K562 (cell line): ENCODE measurements around the gene SPATS2L. TPM values are rescaled to one million over a fixed set of nuclear protein-coding genes. Genes with fewer than 3 reads are reported as not detected.

ENCODE experiments used
- ATAC-seq: fragments of 200-7000 bp; cut with Tn5 transposase; 3 replicates; pipeline ENCODE4 v1.9.1; 2020; ENCODE audit warnings: moderate library complexity
- BruUV-seq: library from RNA; stranded (reverse); fragments of 400-500 nt; replicated peaks from 2 replicates; lab custom pipeline; 2021; lab: Mats Ljungman, UMichigan
- CTCF ChIA-PET: fragments of 300-600 bp; formaldehyde crosslinking; extraction: SDS; loops from one replicate; lab custom pipeline; 2021; ENCODE audit warnings: low intra/inter-chr PET ratio; lab: Yijun Ruan, JAX
- POLR2A ChIA-PET: fragments of 300-600, 350-650 bp; sonication (Branson Sonifier 250); formaldehyde crosslinking; extraction: SDS; loops from one replicate; lab custom pipeline; 2021; ENCODE audit warnings: antibody characterized with exemption, inconsistent platforms; lab: Yijun Ruan, JAX
- DNase-seq, 4 experiments: peaks; one replicate each; pipeline versions ENCODE4 v3.0.0 to v3.0.0-alpha.2; 2011 to 2018; ENCODE audit warnings: low spot score in 3 of 4, mixed read lengths in 3 of 4; ENCODE audit errors: extremely low read depth in 1 of 4
- FAIRE-seq: peaks from 2 replicates; lab custom pipeline; 2011; peaks lifted over from hg19 to GRCh38; lab: Jason Lieb, UNC
- H2AFZ ChIP-seq: 2 replicates; pipeline ENCODE4 v1.6.0; 2011; ENCODE audit warnings: low read depth, low read length, control low read depth, inconsistent platforms
- H3K27ac ChIP-seq: fragments of 200-600 bp; 3 replicates; pipeline ENCODE4 v1.8.0; 2011; ENCODE audit warnings: low read depth, mild to moderate bottlenecking, control low read depth, inconsistent platforms, low read length, moderate library complexity, mixed read lengths; ENCODE audit errors: extremely low read depth
- H3K27me3 ChIP-seq, 2 experiments: fragments of 300-600 bp in 1 of 2; 2 replicates in 1 of 2; 3 replicates in 1 of 2; pipeline versions ENCODE4 v1.6.0 to v1.8.0; 2011; ENCODE audit warnings: inconsistent platforms in 2 of 2, low read length in 2 of 2, mild to moderate bottlenecking in 1 of 2, mixed read lengths in 1 of 2, moderate library complexity in 1 of 2; ENCODE audit not compliant: control insufficient read depth in 2 of 2, insufficient read depth in 2 of 2
- H3K36me3 ChIP-seq: fragments of 300-600 bp; 3 replicates; pipeline ENCODE4 v1.8.0; 2011; ENCODE audit warnings: mild to moderate bottlenecking, low read length, inconsistent platforms; ENCODE audit not compliant: control insufficient read depth, insufficient read depth
- H3K4me1 ChIP-seq, 2 experiments: fragments of 200-600 bp in 1 of 2; replicated peaks in 1 of 2; 2 replicates in 1 of 2; 3 replicates in 1 of 2; pipeline versions ENCODE4 v1.5.1 to v1.8.0; 2011; ENCODE audit warnings: inconsistent platforms in 2 of 2, low read length in 2 of 2, mild to moderate bottlenecking in 1 of 2, mixed read lengths in 1 of 2, moderate library complexity in 1 of 2; ENCODE audit not compliant: control insufficient read depth in 2 of 2, insufficient read depth in 2 of 2
- H3K4me2 ChIP-seq: 2 replicates; pipeline ENCODE4 v1.6.1; 2011; ENCODE audit warnings: low read length, control low read depth, inconsistent platforms, mixed read lengths; ENCODE audit not compliant: insufficient read depth
- H3K4me3 ChIP-seq: fragments of 200-600 bp; sonication (generic), shearing (Covaris generic); 2 replicates; pipeline ENCODE4 v1.5.1; 2016; ENCODE audit warnings: control low read depth, inconsistent platforms
- H3K79me2 ChIP-seq: fragments of 200-600 bp; 3 replicates; pipeline ENCODE4 v1.8.0; 2011; ENCODE audit warnings: low read length, inconsistent platforms; ENCODE audit not compliant: control insufficient read depth, insufficient read depth
- H3K9ac ChIP-seq, 2 experiments: 2 replicates each; pipeline versions ENCODE4 v1.6.0 to v1.6.1; 2011; ENCODE audit warnings: low read depth in 2 of 2, low read length in 2 of 2, control low read depth in 1 of 2, inconsistent platforms in 1 of 2, mild to moderate bottlenecking in 1 of 2, mixed read lengths in 1 of 2; ENCODE audit not compliant: insufficient read depth in 1 of 2
- H3K9me1 ChIP-seq: one replicate; pipeline ENCODE4 v1.6.0; 2011; ENCODE audit warnings: inconsistent platforms, mild to moderate bottlenecking, low read length, moderate library complexity; ENCODE audit not compliant: control insufficient read depth, insufficient read depth
- H3K9me3 ChIP-seq: replicated peaks from 2 replicates; pipeline ENCODE4 v1.5.1; 2011; ENCODE audit warnings: low read depth, low read length, inconsistent platforms; ENCODE audit not compliant: control insufficient read depth, insufficient read depth
- H4K20me1 ChIP-seq: replicated peaks from 2 replicates; pipeline ENCODE4 v1.6.1; 2011; ENCODE audit warnings: low read length, inconsistent platforms, mixed read lengths; ENCODE audit not compliant: control insufficient read depth, insufficient read depth
- BACH1 ChIP-seq: fragments of 200-800 bp; sonication (Bioruptor generic); IDR thresholded peaks from 2 replicates; pipeline ENCODE4 v1.6.1; 2016; ENCODE audit warnings: missing genetic modification characterization, missing compliant biosample characterization
- C11orf30 ChIP-seq: fragments of 450-650 bp; IDR thresholded peaks from 2 replicates; pipeline ENCODE4 v1.6.1; 2016; ENCODE audit warnings: low read depth, mild to moderate bottlenecking
- DIDO1 ChIP-seq: fragments of 450-650 bp; IDR thresholded peaks from 2 replicates; pipeline ENCODE4 v1.6.1; 2016; ENCODE audit warnings: low read depth, missing biosample characterization, missing genetic modification characterization
- LEF1 ChIP-seq: fragments of 450-650 bp; IDR thresholded peaks from 2 replicates; pipeline ENCODE4 v1.6.1; 2016; ENCODE audit warnings: mild to moderate bottlenecking
- NELFE ChIP-seq: IDR thresholded peaks from 2 replicates; pipeline ENCODE4 v1.6.1; 2011; ENCODE audit warnings: mild to moderate bottlenecking; ENCODE audit not compliant: insufficient read depth, insufficient read length
- ZBTB49 ChIP-seq: sonication (generic); formaldehyde crosslinking; IDR thresholded peaks from 2 replicates; pipeline ENCODE4 v1.8.0; 2022; ENCODE audit warnings: missing genetic modification reagents, mild to moderate bottlenecking, borderline replicate concordance
- ZNF143 ChIP-seq: sonication (generic); formaldehyde crosslinking; IDR thresholded peaks from 2 replicates; pipeline ENCODE4 v1.9.0; 2022; ENCODE audit warnings: mild to moderate bottlenecking, missing genetic modification reagents
- ZNF316 ChIP-seq: fragments of 450-650 bp; IDR thresholded peaks from 2 replicates; pipeline ENCODE4 v1.6.1; 2016
- WGBS: fragments of 100-300 bp; shearing (Covaris generic); methylation state at CpG from one replicate; pipeline ENCODE4 v1.1.6; 2016; ENCODE audit warnings: low coverage, mixed read lengths; ENCODE audit not compliant: insufficient coverage; ENCODE audit errors: missing lambda C conversion rate; 5-methylcytosine and 5-hydroxymethylcytosine counted together
- in situ Hi-C: fragments of 300-500 bp; cut with MboI; formaldehyde crosslinking; loops from 4 replicates; pipeline ENCODE4 v1.15.0; 2018; ENCODE audit warnings: inconsistent platforms, mixed read lengths
- intact Hi-C: fragments of 100-400 bp; cut with micrococcal nuclease; formaldehyde crosslinking; loops from 2 replicates; pipeline ENCODE4 v1.14.2; 2022
- polyA plus RNA-seq, 8 experiments: library from polyadenylated mRNA; depleted of rRNA in 4 of 8; stranded (reverse) in 5 of 8; unstranded in 3 of 8; fragments of >200 nt; fragmentation: Nextera tagmentation in 2 of 8; fragmentation: Illumina TruSeq in 1 of 8; extraction: Ambion mirVana in 2 of 8; extraction: Trizol in 1 of 8; gene quantifications; 2 replicates each; pipeline versions ENCODE4 v1.2.1 to v1.2.3, GENCODE V29; 2011 to 2014; ENCODE audit warnings: inconsistent platforms in 1 of 8, missing spikeins in 1 of 8
- total RNA-seq, 7 experiments: library from RNA; depleted of rRNA in 6 of 7; stranded (reverse); fragments of >200 nt in 6 of 7; fragmentation: Illumina TruSeq in 2 of 7; extraction: Trizol in 2 of 7; gene quantifications; 2 replicates each; pipeline versions ENCODE4 v1.2.1 to v1.2.3, GENCODE V29; 2011 to 2021; ENCODE audit warnings: low replicate concordance in 1 of 7
- TF ChIP-seq, protein P1 (sequence below): fragments of 450-650 bp; formaldehyde crosslinking; IDR thresholded peaks from 2 replicates; pipeline ENCODE4 v1.4.0; 2020; ENCODE audit warnings: mild to moderate bottlenecking
- TF ChIP-seq, protein P2 (sequence below): fragments of 450-650 bp; IDR thresholded peaks from 2 replicates; pipeline ENCODE4 v1.7.0; 2016; ENCODE audit warnings: borderline replicate concordance

The SPATS2L gene
- total and polyA plus RNA-seq, 9 of the 15 experiments (the other 6 are each of a cell fraction or from before 2014, with no cell fraction given): 11.3 to 41.5 (median 24.9) TPM

- Histone ChIP-seq H3K9ac (no peak overlapping the region), H4K20me1 (no peaks in the 10 kb centered on the region), H2AFZ (no peak overlapping the region), H3K4me1 (peaks cover 0 to 4% of the 10 kb centered on the region in 2 experiments; a peak in 1 of 5 replicates), H3K36me3 (no peaks in the 10 kb centered on the region), H3K79me2 (peaks cover 7% of the 10 kb centered on the region; the same call in 2 of the 3 replicates), H3K4me3 (no peak overlapping the region), H3K4me2 (no peak overlapping the region), H3K9me3 (no peaks in the 10 kb centered on the region), H3K27me3 (no peaks in the 10 kb centered on the region), H3K9me1 (no peaks in the 10 kb centered on the region), H3K27ac (no peak overlapping the region)
- ChIA-PET POLR2A (no interaction called here), CTCF (no interaction called here)
- 82% methylated on average over 8 of the region's 9 CpGs for WGBS
- in situ Hi-C loops: no loop called here
- no peak for ATAC-seq
- intact Hi-C loops: no loop called here
- BruUV-seq: no TSS peak
- no peak for FAIRE-seq
- DNase-seq: no peak
- peak; percentile 15; the same call in 1 of the 2 replicates for TF ChIP-seq C11orf30
- no peak for TF ChIP-seq LEF1
- TF ChIP-seq ZNF316: peak; percentile 57; the same call in 1 of the 2 replicates
These were observed 200.2 kb downstream of the SPATS2L start for GRCh38 chr2:200506679-200507078.

DNA sequence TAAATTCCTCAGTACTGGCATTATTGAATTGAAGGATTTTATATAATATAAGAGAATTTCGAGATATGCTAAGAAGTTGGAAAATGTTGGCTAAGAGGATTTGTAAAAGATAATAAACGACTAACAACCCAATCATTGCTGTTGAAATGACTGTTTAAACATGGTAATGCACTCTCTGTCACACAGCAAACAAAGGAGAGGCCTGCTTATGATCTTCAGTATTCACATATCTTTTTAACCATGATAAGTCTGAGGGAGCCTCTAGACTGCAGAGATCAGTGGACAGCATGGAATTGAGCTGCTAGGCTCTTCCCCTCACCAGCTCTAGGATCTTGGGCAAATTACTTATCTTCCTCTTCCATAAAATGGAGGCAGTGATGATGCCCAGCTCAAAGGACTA, 200.7 kb downstream of the SPATS2L start:
- ATAC-seq (no peak), DNase-seq (no peak), FAIRE-seq (no peak)
- in situ Hi-C loops (no loop called here), intact Hi-C loops (no loop called here)
- no peak overlapping the region for H3K9ac ChIP-seq
- H3K4me1 ChIP-seq: peaks cover 0 to 4% of the 10 kb centered on the region in 2 experiments; a peak in 1 of 5 replicates
- H2AFZ ChIP-seq: no peak overlapping the region
- no TSS peak for BruUV-seq
- H3K36me3 ChIP-seq: no peaks in the 10 kb centered on the region
- H3K4me2 ChIP-seq: no peak overlapping the region
- WGBS: 42% methylated on average over 2 of the region's 2 CpGs
- no peaks in the 10 kb centered on the region for H3K27me3 ChIP-seq
- no peaks in the 10 kb centered on the region for H3K9me1 ChIP-seq
- no peak overlapping the region for H3K27ac ChIP-seq
- no peaks in the 10 kb centered on the region for H3K9me3 ChIP-seq
- ChIA-PET POLR2A (interaction anchor here (0.7 kb wide), 1 partner anchor 341 kb away, joined by 3 read pairs; no protein-coding TSS in a partner anchor), CTCF (no interaction called here)
- no peaks in the 10 kb centered on the region for H4K20me1 ChIP-seq
- no peak overlapping the region for H3K4me3 ChIP-seq
- H3K79me2 ChIP-seq: peaks cover 7% of the 10 kb centered on the region; the same call in 2 of the 3 replicates
- TF ChIP-seq, protein P1, sequence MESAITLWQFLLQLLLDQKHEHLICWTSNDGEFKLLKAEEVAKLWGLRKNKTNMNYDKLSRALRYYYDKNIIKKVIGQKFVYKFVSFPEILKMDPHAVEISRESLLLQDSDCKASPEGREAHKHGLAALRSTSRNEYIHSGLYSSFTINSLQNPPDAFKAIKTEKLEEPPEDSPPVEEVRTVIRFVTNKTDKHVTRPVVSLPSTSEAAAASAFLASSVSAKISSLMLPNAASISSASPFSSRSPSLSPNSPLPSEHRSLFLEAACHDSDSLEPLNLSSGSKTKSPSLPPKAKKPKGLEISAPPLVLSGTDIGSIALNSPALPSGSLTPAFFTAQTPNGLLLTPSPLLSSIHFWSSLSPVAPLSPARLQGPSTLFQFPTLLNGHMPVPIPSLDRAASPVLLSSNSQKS (CRISPR knock-in tag): no peak
- TF ChIP-seq ZNF143 (CRISPR knock-in tag): no peak
- no peak for TF ChIP-seq BACH1 (tag)
- no peak for TF ChIP-seq NELFE
- TF ChIP-seq DIDO1 (tag): no peak
- TF ChIP-seq, protein P2, sequence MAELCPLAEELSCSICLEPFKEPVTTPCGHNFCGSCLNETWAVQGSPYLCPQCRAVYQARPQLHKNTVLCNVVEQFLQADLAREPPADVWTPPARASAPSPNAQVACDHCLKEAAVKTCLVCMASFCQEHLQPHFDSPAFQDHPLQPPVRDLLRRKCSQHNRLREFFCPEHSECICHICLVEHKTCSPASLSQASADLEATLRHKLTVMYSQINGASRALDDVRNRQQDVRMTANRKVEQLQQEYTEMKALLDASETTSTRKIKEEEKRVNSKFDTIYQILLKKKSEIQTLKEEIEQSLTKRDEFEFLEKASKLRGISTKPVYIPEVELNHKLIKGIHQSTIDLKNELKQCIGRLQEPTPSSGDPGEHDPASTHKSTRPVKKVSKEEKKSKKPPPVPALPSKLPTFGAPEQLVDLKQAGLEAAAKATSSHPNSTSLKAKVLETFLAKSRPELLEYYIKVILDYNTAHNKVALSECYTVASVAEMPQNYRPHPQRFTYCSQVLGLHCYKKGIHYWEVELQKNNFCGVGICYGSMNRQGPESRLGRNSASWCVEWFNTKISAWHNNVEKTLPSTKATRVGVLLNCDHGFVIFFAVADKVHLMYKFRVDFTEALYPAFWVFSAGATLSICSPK: no peak
- TF ChIP-seq ZBTB49 (CRISPR knock-in tag): no peak
